Fibroblast of lung (primary cell): ENCODE measurements around the gene KRTAP15-1. TPM values are rescaled to one million over a fixed set of nuclear protein-coding genes. Genes with fewer than 3 reads are reported as not detected.

Experiments used
- DNase-seq, 2 donors: peaks; one replicate each; pipeline versions ENCODE4 v3.0.0 to v3.0.0-alpha.2; 2010; ENCODE audit warnings: low read depth in 2 of 2
- H2AFZ ChIP-seq: 2 replicates; pipeline ENCODE4 v1.5.1; 2012; ENCODE audit warnings: low read length, control low read depth, inconsistent platforms
- H3K27ac ChIP-seq: 2 replicates; pipeline ENCODE4 v1.5.1; 2011; ENCODE audit warnings: low read length, control low read depth; ENCODE audit not compliant: insufficient read depth
- H3K27me3 ChIP-seq: 2 replicates; pipeline ENCODE4 v1.5.1; 2011; ENCODE audit warnings: mild to moderate bottlenecking, low read length; ENCODE audit not compliant: control insufficient read depth, insufficient read depth
- H3K36me3 ChIP-seq: 2 replicates; pipeline ENCODE4 v1.5.1; 2011; ENCODE audit warnings: low read length; ENCODE audit not compliant: control insufficient read depth, insufficient read depth
- H3K4me1 ChIP-seq: 2 replicates; pipeline ENCODE4 v1.5.1; 2011; ENCODE audit warnings: low read length; ENCODE audit not compliant: control insufficient read depth, insufficient read depth; ENCODE audit errors: extremely low read depth
- H3K4me2 ChIP-seq: 2 replicates; pipeline ENCODE4 v1.5.1; 2011; ENCODE audit warnings: low read length, control low read depth; ENCODE audit not compliant: insufficient read depth; ENCODE audit errors: extremely low read depth
- H3K4me3 ChIP-seq, 4 experiments: fragments of 200-600 bp in 1 of 4; sonication (generic) in 1 of 4; replicated peaks in 1 of 4; 2 replicates each; pipeline ENCODE4 v1.5.1; 2011 to 2016; ENCODE audit warnings: low read length in 4 of 4, low read depth in 3 of 4, mild to moderate bottlenecking in 3 of 4, control low read depth in 2 of 4, inconsistent platforms in 1 of 4, mixed read lengths in 1 of 4; ENCODE audit not compliant: insufficient read depth in 1 of 4; ENCODE audit errors: control extremely low read depth in 1 of 4
- H3K79me2 ChIP-seq: 2 replicates; pipeline ENCODE4 v1.5.1; 2012; ENCODE audit warnings: mild to moderate bottlenecking, low read length, inconsistent platforms; ENCODE audit not compliant: control insufficient read depth, insufficient read depth
- H3K9ac ChIP-seq: 2 replicates; pipeline ENCODE4 v1.5.1; 2011; ENCODE audit warnings: mild to moderate bottlenecking, low read length, control low read depth; ENCODE audit not compliant: insufficient read depth
- H3K9me3 ChIP-seq: 2 replicates; pipeline ENCODE4 v1.5.1; 2012; ENCODE audit warnings: low read depth, low read length; ENCODE audit not compliant: control insufficient read depth, insufficient read depth
- H4K20me1 ChIP-seq: 2 replicates; pipeline ENCODE4 v1.5.1; 2011; ENCODE audit warnings: low read length; ENCODE audit not compliant: control insufficient read depth, insufficient read depth; ENCODE audit errors: extremely low read depth
- EZH2 ChIP-seq: IDR thresholded peaks from 2 replicates; pipeline ENCODE4 v1.5.1; 2012; ENCODE audit warnings: low read length, control low read depth, mild to moderate bottlenecking; ENCODE audit errors: missing control alignments
- polyA plus RNA-seq, 2 donors: library from polyadenylated mRNA; depleted of rRNA in 1 of 2; stranded (reverse) in 1 of 2; unstranded in 1 of 2; fragments of >200 nt; gene quantifications; 2 replicates each; pipeline ENCODE4 v1.2.1, GENCODE V29; 2011 to 2012; ENCODE audit warnings: missing spikeins in 1 of 2
- total RNA-seq: library from RNA; depleted of rRNA; stranded (reverse); fragments of >200 nt; gene quantifications from 2 replicates; pipeline ENCODE4 v1.2.1, GENCODE V29; 2014
- TF ChIP-seq, protein P1 (sequence below), 2 donors: IDR thresholded peaks in 1 of 2; conservative IDR thresholded peaks in 1 of 2; 1 replicate in 1 of 2; 2 replicates in 1 of 2; pipeline ENCODE4 v1.5.1; 2011 to 2012; ENCODE audit warnings: low read length in 2 of 2, control low read depth in 1 of 2, inconsistent platforms in 1 of 2, low read depth in 1 of 2, mild to moderate bottlenecking in 1 of 2

The KRTAP15-1 gene
- total and polyA plus RNA-seq, 2 donors (not counting 1 experiment from before 2014, with no cell fraction given): not detected

DNA sequence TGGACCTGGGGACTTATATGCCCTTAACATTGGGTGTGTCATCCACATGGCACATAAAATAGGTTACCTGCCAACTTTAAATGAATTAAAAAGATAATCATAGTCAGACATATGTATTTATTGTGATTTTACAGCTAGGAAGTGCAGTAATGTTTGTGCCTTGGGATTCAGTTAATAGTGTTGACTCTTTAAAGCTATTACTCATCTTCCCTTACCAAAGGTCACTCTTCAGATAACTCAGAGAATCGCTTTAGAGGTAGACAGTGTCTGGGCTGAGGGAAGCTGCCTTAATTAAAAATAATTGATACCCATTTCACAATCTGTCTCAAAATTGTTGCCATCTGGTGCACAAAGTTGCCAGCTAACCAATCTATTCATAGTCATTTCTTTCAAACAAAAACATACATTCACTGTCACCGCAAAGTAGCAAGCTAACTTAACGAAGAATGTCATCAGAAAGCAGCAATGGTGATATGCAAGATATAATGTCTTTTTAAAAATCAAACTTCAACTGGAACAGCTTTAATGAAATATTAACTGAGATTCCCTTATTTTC is 3.0 kb upstream of the KRTAP15-1 start:
- H3K27me3 ChIP-seq: no peaks in the 10 kb centered on the region
- no peak overlapping the region for H3K9ac ChIP-seq
- TF ChIP-seq, protein P1, sequence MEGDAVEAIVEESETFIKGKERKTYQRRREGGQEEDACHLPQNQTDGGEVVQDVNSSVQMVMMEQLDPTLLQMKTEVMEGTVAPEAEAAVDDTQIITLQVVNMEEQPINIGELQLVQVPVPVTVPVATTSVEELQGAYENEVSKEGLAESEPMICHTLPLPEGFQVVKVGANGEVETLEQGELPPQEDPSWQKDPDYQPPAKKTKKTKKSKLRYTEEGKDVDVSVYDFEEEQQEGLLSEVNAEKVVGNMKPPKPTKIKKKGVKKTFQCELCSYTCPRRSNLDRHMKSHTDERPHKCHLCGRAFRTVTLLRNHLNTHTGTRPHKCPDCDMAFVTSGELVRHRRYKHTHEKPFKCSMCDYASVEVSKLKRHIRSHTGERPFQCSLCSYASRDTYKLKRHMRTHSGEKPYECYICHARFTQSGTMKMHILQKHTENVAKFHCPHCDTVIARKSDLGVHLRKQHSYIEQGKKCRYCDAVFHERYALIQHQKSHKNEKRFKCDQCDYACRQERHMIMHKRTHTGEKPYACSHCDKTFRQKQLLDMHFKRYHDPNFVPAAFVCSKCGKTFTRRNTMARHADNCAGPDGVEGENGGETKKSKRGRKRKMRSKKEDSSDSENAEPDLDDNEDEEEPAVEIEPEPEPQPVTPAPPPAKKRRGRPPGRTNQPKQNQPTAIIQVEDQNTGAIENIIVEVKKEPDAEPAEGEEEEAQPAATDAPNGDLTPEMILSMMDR (conservative IDR thresholded peaks at IDR 0.05 in 1 of 2, IDR thresholded peaks at IDR 0.05 in 1 of 2; ENCODE audit: low read depth in 1 of 2, low read length in 2 of 2): no peak
- no peak for TF ChIP-seq EZH2
- H3K27ac ChIP-seq: no peak overlapping the region
- no peaks in the 10 kb centered on the region for H3K9me3 ChIP-seq
- H3K79me2 ChIP-seq: no peaks in the 10 kb centered on the region
- no peak overlapping the region for H3K4me3 ChIP-seq
- H4K20me1 ChIP-seq: no peaks in the 10 kb centered on the region
- no peak overlapping the region for H2AFZ ChIP-seq
- no peak overlapping the region for H3K4me2 ChIP-seq
- H3K4me1 ChIP-seq: no peaks in the 10 kb centered on the region
- DNase-seq: no peak
- H3K36me3 ChIP-seq: no peaks in the 10 kb centered on the region

DNA sequence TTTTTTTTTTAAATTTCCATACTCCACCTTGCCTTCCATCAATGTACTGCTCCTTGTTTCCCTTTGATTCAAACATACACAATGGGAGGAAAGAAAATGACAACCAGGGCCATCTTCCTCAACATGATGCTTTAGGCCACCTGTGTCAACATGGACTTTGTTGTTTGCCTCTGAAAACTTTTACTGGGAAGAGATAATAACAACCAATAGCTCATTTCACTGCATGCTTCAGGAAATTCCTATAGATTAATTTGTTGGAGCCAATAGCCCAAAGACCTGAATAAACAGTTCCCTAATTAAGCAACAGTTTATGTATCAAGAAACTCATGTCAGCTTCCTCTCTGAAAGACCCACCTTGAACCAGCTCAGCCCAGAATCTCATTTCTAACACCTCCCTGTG is 3.2 kb downstream of the KRTAP15-1 start:
- Histone ChIP-seq H3K27me3 (no peaks in the 10 kb centered on the region), H3K27ac (no peak overlapping the region), H3K36me3 (no peaks in the 10 kb centered on the region), H3K9me3 (no peaks in the 10 kb centered on the region), H4K20me1 (no peaks in the 10 kb centered on the region), H3K79me2 (no peaks in the 10 kb centered on the region), H3K4me2 (no peak overlapping the region), H3K9ac (no peak overlapping the region), H2AFZ (no peak overlapping the region), H3K4me1 (no peaks in the 10 kb centered on the region), H3K4me3 (no peak overlapping the region)
- TF ChIP-seq, protein P1 (conservative IDR thresholded peaks at IDR 0.05 in 1 of 2, IDR thresholded peaks at IDR 0.05 in 1 of 2; ENCODE audit: low read depth in 1 of 2, low read length in 2 of 2): no peak
- no peak for TF ChIP-seq EZH2
- no peak for DNase-seq

DNA sequence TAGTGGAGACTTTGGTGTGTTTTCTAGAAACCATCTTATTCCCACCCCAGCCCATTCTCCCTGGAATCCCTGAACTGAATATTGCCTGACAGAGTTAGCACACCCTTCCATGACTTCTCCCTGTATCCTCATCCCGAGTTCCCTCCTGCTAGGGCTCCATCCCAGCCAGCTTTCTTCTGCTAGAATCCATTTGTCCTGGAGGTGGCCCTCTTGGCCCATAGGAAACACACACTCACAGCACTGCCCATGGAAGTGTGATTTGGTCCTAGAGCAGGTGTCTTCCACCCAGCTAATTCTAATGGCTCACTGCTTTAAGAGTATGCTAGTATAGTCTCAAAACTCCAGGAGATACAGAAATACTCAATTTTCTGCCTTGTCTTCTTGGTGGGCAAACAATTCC is 4.1 kb downstream of the KRTAP15-1 start:
- H3K4me3 ChIP-seq: no peak overlapping the region
- TF ChIP-seq, protein P1 (conservative IDR thresholded peaks at IDR 0.05 in 1 of 2, IDR thresholded peaks at IDR 0.05 in 1 of 2; ENCODE audit: low read depth in 1 of 2, low read length in 2 of 2): no peak
- TF ChIP-seq EZH2: no peak
- no peaks in the 10 kb centered on the region for H3K36me3 ChIP-seq
- H3K4me2 ChIP-seq: no peak overlapping the region
- H3K9me3 ChIP-seq: no peaks in the 10 kb centered on the region
- no peaks in the 10 kb centered on the region for H4K20me1 ChIP-seq
- H3K27ac ChIP-seq: no peak overlapping the region
- no peak overlapping the region for H3K9ac ChIP-seq
- H3K4me1 ChIP-seq: no peaks in the 10 kb centered on the region
- H3K27me3 ChIP-seq: no peaks in the 10 kb centered on the region
- no peak for DNase-seq
- no peak overlapping the region for H2AFZ ChIP-seq
- no peaks in the 10 kb centered on the region for H3K79me2 ChIP-seq
